IPS-NIHi7 (cell line): ENCODE results near the gene APOD.
"Not testable (repeated sequence)": the region's sequence is repeated elsewhere in the genome, so short reads cannot be mapped to it uniquely, and the experiment has no call there.

Source experiments
- DNase-seq: peaks from one replicate; pipeline ENCODE4 v3.0.0; 2012; ENCODE audit warnings: mixed read lengths; ENCODE audit errors: extremely low spot score

The APOD gene

GRCh38 chr3:195583831-195584542, at the start of gene APOD:
Gene APOD, minus strand, starts transcription at chr3:195583940. Its CDS starts 4,479 bp downstream, at chr3:195579461.
- no peak for DNase-seq

GRCh38 chr3:195633351-195633750, 49.6 kb upstream of the APOD start:
- DNase-seq = not testable (repeated sequence)

GRCh38 chr3:195632501-195633185, 48.9 kb upstream of the APOD start:
- DNase-seq = not testable (repeated sequence)

- DNase-seq = not testable (repeated sequence)
These were observed 48.3 kb upstream of the APOD start for GRCh38 chr3:195632046-195632445.

- not testable (repeated sequence) for DNase-seq
These were observed 47.3 kb upstream of the APOD start for GRCh38 chr3:195630938-195631495.

GRCh38 chr3:195630086-195630917, 46.6 kb upstream of the APOD start:
- DNase-seq = not testable (repeated sequence)

- DNase-seq = not testable (repeated sequence)
These were observed 45.9 kb upstream of the APOD start for GRCh38 chr3:195629682-195630081.

GRCh38 chr3:195628386-195628920, 44.7 kb upstream of the APOD start:
- not testable (repeated sequence) for DNase-seq

GRCh38 chr3:195627515-195628385, 44.0 kb upstream of the APOD start:
- not testable (repeated sequence) for DNase-seq

- DNase-seq = not testable (repeated sequence)
These were observed 41.1 kb upstream of the APOD start for GRCh38 chr3:195624603-195625560.

- DNase-seq = not testable (repeated sequence)
These were observed 40.4 kb upstream of the APOD start for GRCh38 chr3:195624171-195624570.

- DNase-seq = not testable (repeated sequence)
These were observed 39.7 kb upstream of the APOD start for GRCh38 chr3:195623217-195623965.

- DNase-seq = not testable (repeated sequence)
These were observed 38.9 kb upstream of the APOD start for GRCh38 chr3:195622523-195623170.

GRCh38 chr3:195622012-195622411, 38.3 kb upstream of the APOD start:
- DNase-seq = not testable (repeated sequence)

- DNase-seq = not testable (repeated sequence)
These were observed 37.4 kb upstream of the APOD start for GRCh38 chr3:195621095-195621494.

GRCh38 chr3:195620476-195620875, 36.7 kb upstream of the APOD start:
- not testable (repeated sequence) for DNase-seq

- DNase-seq = not testable (repeated sequence)
These were observed 36.0 kb upstream of the APOD start for GRCh38 chr3:195619591-195620369.
